Measurements from ENCODE around the gene BIRC5. TPM values are rescaled to one million over a fixed set of nuclear protein-coding genes. Genes with fewer than 3 reads are reported as not detected.

The BIRC5 gene
- total RNA-seq, 4 donors from 2014 or later, result 0.27 to 1.6 TPM; not detected in 2

DNA sequence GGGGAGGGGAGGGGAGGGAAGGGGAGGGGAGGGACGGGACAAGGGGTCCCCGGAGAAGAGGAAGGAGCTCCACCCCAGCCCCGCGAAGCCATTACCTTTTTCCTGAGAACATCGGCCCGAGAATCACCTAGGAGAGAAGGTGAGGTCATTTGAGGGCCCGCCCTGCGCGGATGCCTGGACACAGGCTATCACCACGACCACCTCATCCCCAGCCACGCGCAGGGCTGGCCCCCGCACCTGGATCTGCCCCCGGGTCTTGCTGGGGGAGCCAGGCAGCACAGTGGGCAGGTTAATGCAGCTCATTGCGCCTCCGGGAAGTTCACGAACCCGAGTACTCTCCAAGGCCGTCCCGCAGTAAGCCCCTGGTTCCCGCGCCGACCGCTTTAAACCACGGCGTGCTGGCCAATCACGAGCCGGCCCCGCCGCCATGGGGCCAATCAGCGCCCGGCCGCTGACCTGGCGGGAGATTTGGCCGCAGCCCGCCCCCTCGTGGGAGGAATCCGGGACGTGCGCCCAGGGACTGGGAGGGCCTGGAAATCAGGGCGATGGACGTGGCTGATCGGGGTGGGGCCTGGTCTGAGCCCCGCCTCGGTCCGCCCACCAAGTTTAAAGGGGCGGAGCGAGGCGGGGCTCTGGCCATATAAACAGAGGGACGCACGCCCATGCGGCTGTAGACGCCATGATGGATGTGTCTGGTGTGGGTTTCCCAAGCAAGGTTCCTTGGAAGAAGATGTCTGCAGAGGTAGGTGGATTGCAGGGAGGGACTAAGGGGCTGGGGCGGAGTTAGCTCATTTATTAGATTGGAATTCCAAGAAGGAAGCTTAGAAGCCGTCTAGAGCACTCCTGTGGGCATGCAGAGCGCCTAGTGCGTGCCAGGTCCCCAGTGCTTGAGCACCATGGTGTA, 27.1 kb upstream of the BIRC5 start, which contains the start of the genes AFMID and TK1:
Gene AFMID (plus strand): TSS at position 671 of the 904 bp plus-strand sequence. CDS start 9 bp downstream, at position 680.
Gene TK1 (minus strand): TSS at position 361 of the 904 bp plus-strand sequence. CDS start 58 bp downstream, at position 303.
- peak; percentile 98 for ATAC-seq
- peaks cover 5 to 70% (median 20%) of the 10 kb centered on the region in 3 donors for H3K4me1 ChIP-seq
- H3K27ac ChIP-seq, result peak within 1 kb of the TSS; percentile 40 to 84 (median 77)
- H3K9me3 ChIP-seq, result no peaks in the 10 kb centered on the region
- H3K4me3 ChIP-seq, result peak within 1 kb of the TSS; percentile 14 to 55
- TF ChIP-seq POLR2AphosphoS5 (IDR thresholded peaks at IDR 0.05) (peak; percentile 69), CTCF (IDR thresholded peaks at IDR 0.05) (peak in 3 of 4 experiments; percentile 88 to 94 (median 91)), POLR2A (IDR thresholded peaks at IDR 0.05) (no peak), EP300 (IDR thresholded peaks at IDR 0.05) (no peak)
- no peaks in the 10 kb centered on the region for H3K27me3 ChIP-seq
- peaks cover 0 to 14% of the 10 kb centered on the region in 2 donors for H3K36me3 ChIP-seq
- WGBS, 2 donors (ENCODE audit: low coverage in 1 of 2), result 0 to 13% methylated on average over 9 to 14 of the region's 57 CpGs

GRCh38 chr17:78196716-78197115, 17.3 kb upstream of the BIRC5 start:
- H3K4me1 ChIP-seq, result no peaks in the 10 kb centered on the region
- H3K27ac ChIP-seq, result no peak overlapping the region
- TF ChIP-seq CTCF (IDR thresholded peaks at IDR 0.05) (no peak), POLR2AphosphoS5 (IDR thresholded peaks at IDR 0.05) (no peak), EP300 (IDR thresholded peaks at IDR 0.05) (no peak), POLR2A (IDR thresholded peaks at IDR 0.05) (no peak)
- peaks cover 0 to 94% of the 10 kb centered on the region in 2 donors for H3K36me3 ChIP-seq
- H3K9me3 ChIP-seq, result no peaks in the 10 kb centered on the region
- no peak overlapping the region for H3K4me3 ChIP-seq
- no peak for ATAC-seq
- no peaks in the 10 kb centered on the region for H3K27me3 ChIP-seq
- 84 to 93% methylated on average over 5 of the region's 5 CpGs for WGBS, 2 donors (ENCODE audit: low coverage in 1 of 2)

DNA sequence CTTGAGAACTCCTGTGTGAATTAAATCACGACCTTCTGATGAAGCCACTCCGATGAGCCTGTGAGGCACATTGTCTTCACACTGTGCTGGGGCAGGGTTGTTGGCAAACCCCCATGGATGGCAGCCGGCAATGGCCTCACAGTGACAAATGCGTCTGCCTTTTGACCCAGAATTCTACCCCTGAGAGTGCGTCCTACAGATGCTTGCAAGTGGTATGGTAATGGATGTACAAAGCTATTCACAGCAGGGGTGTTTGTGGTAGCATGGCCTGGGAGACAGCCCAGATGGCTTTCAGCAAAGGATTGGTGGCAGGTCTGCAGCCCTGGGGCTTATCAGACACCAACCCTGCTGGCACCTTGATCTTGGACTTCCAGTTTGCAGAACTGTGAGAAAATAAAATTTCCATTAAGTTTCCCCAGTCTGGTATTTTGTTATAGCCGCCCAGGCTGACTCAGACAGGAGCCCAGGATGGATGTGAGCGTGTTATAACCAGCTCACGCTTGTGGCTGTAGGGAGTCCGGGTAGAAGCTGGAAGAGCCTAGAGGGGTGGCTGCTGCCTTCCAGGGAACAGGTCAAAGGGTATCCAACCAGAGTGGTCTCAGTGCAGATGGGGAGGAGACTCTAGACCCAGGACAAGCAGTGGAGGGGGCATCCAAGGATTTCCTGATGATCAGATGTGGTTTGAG, 16.8 kb upstream of the BIRC5 start:
- TF ChIP-seq POLR2A (IDR thresholded peaks at IDR 0.05) (no peak), CTCF (IDR thresholded peaks at IDR 0.05) (no peak), EP300 (IDR thresholded peaks at IDR 0.05) (no peak), POLR2AphosphoS5 (IDR thresholded peaks at IDR 0.05) (no peak)
- Histone ChIP-seq H3K9me3 (no peaks in the 10 kb centered on the region), H3K27ac (no peak overlapping the region), H3K4me3 (no peak overlapping the region), H3K4me1 (no peaks in the 10 kb centered on the region), H3K27me3 (no peaks in the 10 kb centered on the region), H3K36me3 (peaks cover 0 to 92% of the 10 kb centered on the region in 2 donors)
- no peak for ATAC-seq
- 25 to 58% methylated on average over 1 to 4 of the region's 9 CpGs for WGBS, 2 donors (ENCODE audit: low coverage in 1 of 2)

DNA sequence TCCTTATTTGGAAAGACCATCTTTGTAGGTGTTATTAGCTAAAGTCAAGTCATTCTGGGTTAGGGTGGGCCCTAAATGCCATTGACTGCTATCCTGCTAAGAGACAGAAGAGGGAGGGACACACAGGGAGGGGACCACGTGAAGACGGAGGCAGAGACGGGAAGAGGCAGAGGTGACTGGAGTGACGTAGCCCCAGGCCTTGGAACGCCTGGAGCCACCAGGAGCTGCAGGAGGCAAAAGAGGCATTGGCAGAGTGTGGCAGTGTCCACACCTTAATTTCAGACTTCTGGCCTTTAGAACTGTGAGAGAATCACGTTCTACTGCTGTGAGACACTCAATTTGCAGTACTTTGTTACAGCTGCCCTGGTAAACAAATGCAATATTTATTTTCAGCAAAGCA, 13.6 kb upstream of the BIRC5 start:
- peaks cover 0 to 91% of the 10 kb centered on the region in 2 donors for H3K36me3 ChIP-seq
- no peak for ATAC-seq

More for the DNA sequence above, 13.6 kb upstream of the BIRC5 start:
- H3K9me3 ChIP-seq, result no peaks in the 10 kb centered on the region
- no peak overlapping the region for H3K27ac ChIP-seq
- no peak for TF ChIP-seq CTCF (IDR thresholded peaks at IDR 0.05)
- no peak for TF ChIP-seq POLR2A (IDR thresholded peaks at IDR 0.05)
- no peak for TF ChIP-seq POLR2AphosphoS5 (IDR thresholded peaks at IDR 0.05)
- TF ChIP-seq EP300 (IDR thresholded peaks at IDR 0.05), result no peak
- WGBS, 2 donors (ENCODE audit: low coverage in 1 of 2), result 91 to 97% methylated on average over 6 of the region's 6 CpGs
- H3K4me1 ChIP-seq, result no peaks in the 10 kb centered on the region
- no peaks in the 10 kb centered on the region for H3K27me3 ChIP-seq
- H3K4me3 ChIP-seq, result no peak overlapping the region

Data from gastroesophageal sphincter (tissue), 4 donors.